CD14-positive monocyte (primary cell): ENCODE data around the gene LTBP3. TPM values are rescaled to one million over a fixed set of nuclear protein-coding genes. Genes with fewer than 3 reads are reported as not detected.
A peak's percentile ranks its signal among the peaks of the same experiment; 100 is the strongest.

Experiments
- DNase-seq, 3 donors: peaks; one replicate each; pipeline ENCODE4 v3.0.0-alpha.2; 2011 to 2022
- H2AFZ ChIP-seq: 2 replicates; pipeline ENCODE4 v1.6.0; 2012; ENCODE audit warnings: mild to moderate bottlenecking, low read depth, low read length, inconsistent platforms; ENCODE audit not compliant: insufficient read depth, poor library complexity, severe bottlenecking
- H3K27ac ChIP-seq, 2 donors: 1 replicate in 1 of 2; 2 replicates in 1 of 2; pipeline ENCODE4 v1.5.1; 2012 to 2013; ENCODE audit warnings: low read length in 2 of 2, control low read depth in 1 of 2, inconsistent platforms in 1 of 2, low read depth in 1 of 2, mild to moderate bottlenecking in 1 of 2
- H3K27me3 ChIP-seq, 2 donors: one replicate each; pipeline versions ENCODE4 v1.6.0 to v1.6.1; 2011 to 2013; ENCODE audit warnings: low read length in 2 of 2; ENCODE audit not compliant: control insufficient read depth in 2 of 2, insufficient read depth in 2 of 2
- H3K36me3 ChIP-seq, 2 donors: replicated peaks in 1 of 2; 1 replicate in 1 of 2; 2 replicates in 1 of 2; pipeline versions ENCODE4 v1.5.1 to v1.6.1; 2012 to 2013; ENCODE audit warnings: low read length in 2 of 2, control low read depth in 1 of 2, inconsistent platforms in 1 of 2, mild to moderate bottlenecking in 1 of 2; ENCODE audit not compliant: insufficient read depth in 2 of 2, control insufficient read depth in 1 of 2
- H3K4me1 ChIP-seq, 2 donors: 1 replicate in 1 of 2; 2 replicates in 1 of 2; pipeline versions ENCODE4 v1.5.1 to v1.6.1; 2012 to 2013; ENCODE audit warnings: low read length in 2 of 2, control low read depth in 1 of 2, inconsistent platforms in 1 of 2, mild to moderate bottlenecking in 1 of 2, moderate library complexity in 1 of 2; ENCODE audit not compliant: insufficient read depth in 2 of 2, control insufficient read depth in 1 of 2
- H3K4me2 ChIP-seq: replicated peaks from 2 replicates; pipeline ENCODE3; 2012; ENCODE audit warnings: low read length, moderate library complexity, mild to moderate bottlenecking; ENCODE audit not compliant: poor library complexity, severe bottlenecking; ENCODE audit errors: extremely low read depth
- H3K4me3 ChIP-seq, 3 experiments: fragments of 200-600 bp in 1 of 3; sonication (generic) in 1 of 3; replicated peaks in 1 of 3; 1 replicate in 2 of 3; 2 replicates in 1 of 3; pipeline ENCODE4 v1.5.1; 2011 to 2013; ENCODE audit warnings: low read length in 3 of 3, mild to moderate bottlenecking in 3 of 3, control low read depth in 2 of 3, low read depth in 2 of 3, inconsistent platforms in 1 of 3, moderate library complexity in 1 of 3
- H3K79me2 ChIP-seq: 2 replicates; pipeline ENCODE4 v1.6.0; 2012; ENCODE audit warnings: mild to moderate bottlenecking, control low read depth, inconsistent platforms, low read length, moderate library complexity; ENCODE audit not compliant: insufficient read depth
- H3K9ac ChIP-seq: 2 replicates; pipeline ENCODE4 v1.6.0; 2017; ENCODE audit warnings: low read length, mild to moderate bottlenecking; ENCODE audit not compliant: insufficient read depth, poor library complexity, severe bottlenecking
- H3K9me3 ChIP-seq, 2 donors: replicated peaks in 1 of 2; 1 replicate in 1 of 2; 2 replicates in 1 of 2; pipeline versions ENCODE4 v1.5.1 to v1.6.1; 2012 to 2013; ENCODE audit warnings: low read length in 2 of 2, control low read depth in 1 of 2; ENCODE audit not compliant: control insufficient read depth in 1 of 2, insufficient read depth in 1 of 2
- H4K20me1 ChIP-seq: 2 replicates; pipeline ENCODE4 v1.6.0; 2012; ENCODE audit warnings: mild to moderate bottlenecking, low read length, control low read depth, moderate library complexity; ENCODE audit not compliant: insufficient read depth
- H3K27ac Mint-ChIP-seq, 7 donors: one replicate each; pipeline ENCODE4 v1.8.0; 2020; ENCODE audit warnings: mild to moderate bottlenecking in 7 of 7, mixed read lengths in 7 of 7, moderate library complexity in 6 of 7, inconsistent platforms in 2 of 7
- H3K27me3 Mint-ChIP-seq, 3 donors: one replicate each; pipeline ENCODE4 v1.8.0; 2021 to 2022; ENCODE audit warnings: low read depth in 3 of 3, mild to moderate bottlenecking in 3 of 3, mixed read lengths in 3 of 3, moderate library complexity in 3 of 3, inconsistent platforms in 1 of 3
- H3K36me3 Mint-ChIP-seq, 2 donors: one replicate each; pipeline ENCODE4 v1.8.0; 2020; ENCODE audit warnings: mixed read lengths in 2 of 2, inconsistent platforms in 1 of 2, mild to moderate bottlenecking in 1 of 2
- H3K4me1 Mint-ChIP-seq: one replicate; pipeline ENCODE4 v1.8.0; 2020; ENCODE audit warnings: mild to moderate bottlenecking, mixed read lengths
- H3K4me3 Mint-ChIP-seq, 2 donors: one replicate each; pipeline ENCODE4 v1.8.0; 2020; ENCODE audit warnings: mild to moderate bottlenecking in 2 of 2, mixed read lengths in 2 of 2, moderate library complexity in 1 of 2
- H3K9me3 Mint-ChIP-seq, 7 donors: one replicate each; pipeline ENCODE4 v1.8.0; 2020 to 2022; ENCODE audit warnings: mixed read lengths in 7 of 7, mild to moderate bottlenecking in 6 of 7, moderate library complexity in 6 of 7, inconsistent platforms in 2 of 7
- WGBS: methylation state at CpG from one replicate; pipeline ENCODE4 v1.1.5; 2013; ENCODE audit warnings: missing lambda C conversion rate; ENCODE audit not compliant: insufficient coverage; 5-methylcytosine and 5-hydroxymethylcytosine counted together
- intact Hi-C, 2 donors: fragments of 100-400 bp; cut with micrococcal nuclease; formaldehyde crosslinking; loops; one replicate each; pipeline versions ENCODE4 v1.15.0 to v1.15.1; 2023
- polyA plus RNA-seq, 3 donors: library from polyadenylated mRNA; depleted of rRNA in 1 of 3; unstranded in 2 of 3; stranded (reverse) in 1 of 3; fragments of 300-500 nt in 2 of 3; fragments of >200 nt in 1 of 3; fragmentation: Illumina TruSeq in 2 of 3; gene quantifications; 1 replicate in 2 of 3; 2 replicates in 1 of 3; pipeline ENCODE4 v1.2.3, GENCODE V29; 2012 to 2021
- TF ChIP-seq, protein P1 (sequence below): fragments of 200-600 bp; IDR thresholded peaks from one replicate; pipeline ENCODE4 v1.8.0; 2022; ENCODE audit warnings: antibody characterized with exemption, mild to moderate bottlenecking

Gene LTBP3
- polyA plus RNA-seq, 3 donors = 3.4 to 19.4 (median 4.6) TPM

DNA sequence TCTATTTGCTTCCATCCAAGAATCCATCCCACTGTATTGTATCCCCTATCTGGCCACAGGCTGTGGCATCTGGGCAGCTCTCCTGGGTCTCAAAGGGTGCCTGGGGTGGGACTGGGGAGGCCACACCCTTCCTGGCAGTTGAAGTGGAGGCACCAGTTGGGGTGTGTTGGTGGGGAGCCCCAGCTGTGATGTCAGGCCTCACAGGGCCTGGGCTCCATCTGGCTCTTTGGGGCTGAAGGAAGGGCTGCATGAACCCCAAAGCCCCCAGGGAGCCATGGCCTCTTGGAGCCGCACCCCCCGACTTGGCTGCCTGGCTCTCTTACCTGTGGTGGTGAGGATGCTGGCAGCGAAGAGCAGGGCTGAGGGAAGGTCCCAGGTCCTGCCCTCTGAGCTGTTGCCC lies 37.0 kb upstream of the LTBP3 start:
- Mint-ChIP-seq H3K27ac (peak overlapping the region in 4 of 7 donors; percentile 25 to 82 (median 60)), H3K36me3 (peaks cover 41 to 67% of the 10 kb centered on the region in 2 donors), H3K27me3 (no peaks in the 10 kb centered on the region), H3K4me1 (peaks cover 31% of the 10 kb centered on the region), H3K9me3 (no peaks in the 10 kb centered on the region), H3K4me3 (no peak overlapping the region)
- peaks cover 2% of the 10 kb centered on the region for H3K79me2 ChIP-seq
- TF ChIP-seq, protein P1, sequence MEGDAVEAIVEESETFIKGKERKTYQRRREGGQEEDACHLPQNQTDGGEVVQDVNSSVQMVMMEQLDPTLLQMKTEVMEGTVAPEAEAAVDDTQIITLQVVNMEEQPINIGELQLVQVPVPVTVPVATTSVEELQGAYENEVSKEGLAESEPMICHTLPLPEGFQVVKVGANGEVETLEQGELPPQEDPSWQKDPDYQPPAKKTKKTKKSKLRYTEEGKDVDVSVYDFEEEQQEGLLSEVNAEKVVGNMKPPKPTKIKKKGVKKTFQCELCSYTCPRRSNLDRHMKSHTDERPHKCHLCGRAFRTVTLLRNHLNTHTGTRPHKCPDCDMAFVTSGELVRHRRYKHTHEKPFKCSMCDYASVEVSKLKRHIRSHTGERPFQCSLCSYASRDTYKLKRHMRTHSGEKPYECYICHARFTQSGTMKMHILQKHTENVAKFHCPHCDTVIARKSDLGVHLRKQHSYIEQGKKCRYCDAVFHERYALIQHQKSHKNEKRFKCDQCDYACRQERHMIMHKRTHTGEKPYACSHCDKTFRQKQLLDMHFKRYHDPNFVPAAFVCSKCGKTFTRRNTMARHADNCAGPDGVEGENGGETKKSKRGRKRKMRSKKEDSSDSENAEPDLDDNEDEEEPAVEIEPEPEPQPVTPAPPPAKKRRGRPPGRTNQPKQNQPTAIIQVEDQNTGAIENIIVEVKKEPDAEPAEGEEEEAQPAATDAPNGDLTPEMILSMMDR = no peak
- H2AFZ ChIP-seq = no peak overlapping the region
- H3K4me1 ChIP-seq = peaks cover 16 to 30% of the 10 kb centered on the region in 2 donors
- intact Hi-C loops = no loop called here
- peaks cover 61 to 69% of the 10 kb centered on the region in 2 donors for H3K36me3 ChIP-seq
- no peak overlapping the region for H3K4me2 ChIP-seq
- H3K27ac ChIP-seq = peak overlapping the region; percentile 46 to 53
- 93% methylated on average over 3 of the region's 3 CpGs for WGBS
- H3K27me3 ChIP-seq = no peaks in the 10 kb centered on the region
- peaks cover 96% of the 10 kb centered on the region for H4K20me1 ChIP-seq
- no peaks in the 10 kb centered on the region for H3K9me3 ChIP-seq
- H3K4me3 ChIP-seq = no peak overlapping the region
- no peak for DNase-seq
- no peak overlapping the region for H3K9ac ChIP-seq

GRCh38 chr11:65593518-65594414 lies 35.6 kb upstream of the LTBP3 start:
- peaks cover 39 to 70% of the 10 kb centered on the region in 2 donors for H3K36me3 Mint-ChIP-seq
- Histone ChIP-seq H3K4me3 (no peak overlapping the region), H3K27me3 (no peaks in the 10 kb centered on the region), H4K20me1 (peaks cover 96% of the 10 kb centered on the region), H2AFZ (no peak overlapping the region), H3K4me1 (peaks cover 26 to 44% of the 10 kb centered on the region in 2 donors), H3K9ac (no peak overlapping the region), H3K79me2 (peaks cover 16% of the 10 kb centered on the region), H3K9me3 (no peaks in the 10 kb centered on the region), H3K36me3 (peaks cover 60 to 64% of the 10 kb centered on the region in 2 donors), H3K27ac (peak overlapping the region in 1 of 2 donors; percentile 7), H3K4me2 (no peak overlapping the region)
- DNase-seq = peak in 2 of 3 donors; percentile 40 to 44
- peaks cover 37% of the 10 kb centered on the region for H3K4me1 Mint-ChIP-seq
- H3K4me3 Mint-ChIP-seq = no peak overlapping the region
- TF ChIP-seq, protein P1 = peak; percentile 82
- H3K27me3 Mint-ChIP-seq = no peaks in the 10 kb centered on the region
- H3K27ac Mint-ChIP-seq = peak overlapping the region; percentile 30 to 75 (median 46)
- no peaks in the 10 kb centered on the region for H3K9me3 Mint-ChIP-seq
- 86% methylated on average over 20 of the region's 26 CpGs for WGBS
- intact Hi-C loops = no loop called here
